ENCODE results near the gene BEST1. TPM values are rescaled to one million over a fixed set of nuclear protein-coding genes. Genes with fewer than 3 reads are reported as not detected.
A peak's percentile ranks its signal among the peaks of the same experiment; 100 is the strongest.

BEST1 gene
- total and polyA plus RNA-seq, 2 of the 13 experiments (the other 11 are each of a cell fraction or from before 2014, with no cell fraction given) = 0.09 to 0.65 TPM

DNA sequence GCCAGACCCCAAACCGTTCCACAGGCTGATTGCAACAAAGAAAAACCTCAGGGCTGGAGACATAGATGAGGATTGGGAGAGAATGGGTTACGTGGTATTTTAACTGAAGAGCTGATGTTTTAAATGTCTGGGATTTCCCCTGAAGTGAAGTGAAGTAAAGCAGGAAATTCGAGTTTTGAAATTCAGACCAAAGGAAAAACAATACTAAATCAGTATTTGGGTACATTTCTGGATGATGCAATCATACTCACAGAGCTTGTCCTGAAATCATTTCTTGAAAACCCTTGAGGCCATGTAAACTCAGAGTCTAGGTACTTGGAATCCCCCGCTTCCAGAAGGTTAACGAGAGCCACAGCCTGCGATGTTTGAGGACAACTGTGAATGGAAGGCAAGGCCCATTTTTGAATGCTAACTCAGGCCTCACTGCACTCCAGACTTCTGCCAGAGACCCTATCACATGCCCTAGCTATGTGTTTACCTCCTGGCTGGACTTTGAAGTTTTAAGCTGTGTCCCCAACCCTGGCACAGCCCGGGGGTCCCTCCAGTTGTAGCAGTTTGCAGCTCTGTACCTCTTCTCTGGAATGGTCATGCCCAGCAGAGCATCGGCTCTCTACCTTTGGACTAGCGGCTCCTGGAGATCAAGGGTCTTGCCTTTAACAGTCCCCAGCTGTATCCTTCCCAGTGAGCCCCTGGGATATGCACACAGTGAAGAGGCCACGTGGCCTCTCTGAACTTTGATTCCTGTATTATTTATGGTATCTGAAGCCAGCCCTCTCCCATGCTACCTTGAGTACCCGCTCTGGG is 22.7 kb downstream of the BEST1 start (continued):
- TF ChIP-seq, protein P1, sequence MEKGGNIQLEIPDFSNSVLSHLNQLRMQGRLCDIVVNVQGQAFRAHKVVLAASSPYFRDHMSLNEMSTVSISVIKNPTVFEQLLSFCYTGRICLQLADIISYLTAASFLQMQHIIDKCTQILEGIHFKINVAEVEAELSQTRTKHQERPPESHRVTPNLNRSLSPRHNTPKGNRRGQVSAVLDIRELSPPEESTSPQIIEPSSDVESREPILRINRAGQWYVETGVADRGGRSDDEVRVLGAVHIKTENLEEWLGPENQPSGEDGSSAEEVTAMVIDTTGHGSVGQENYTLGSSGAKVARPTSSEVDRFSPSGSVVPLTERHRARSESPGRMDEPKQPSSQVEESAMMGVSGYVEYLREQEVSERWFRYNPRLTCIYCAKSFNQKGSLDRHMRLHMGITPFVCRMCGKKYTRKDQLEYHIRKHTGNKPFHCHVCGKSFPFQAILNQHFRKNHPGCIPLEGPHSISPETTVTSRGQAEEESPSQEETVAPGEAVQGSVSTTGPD (CRISPR knock-in tag; IDR thresholded peaks at IDR 0.05) = peak; percentile 81
- TF ChIP-seq IKZF1 (IDR thresholded peaks at IDR 0.05) (no peak), YY1 (IDR thresholded peaks at IDR 0.05; ENCODE audit: insufficient read depth, insufficient replicate concordance, low read depth, low read length) (no peak), EED (CRISPR knock-in tag; IDR thresholded peaks at IDR 0.05) (peak; percentile 66; the same call in 1 of the 2 replicates), ZFP90 (CRISPR knock-in tag; IDR thresholded peaks at IDR 0.05; ENCODE audit: borderline replicate concordance) (no peak), HHEX (CRISPR knock-in tag; IDR thresholded peaks at IDR 0.05) (no peak; the same call in 1 of the 2 replicates), ZNF160 (CRISPR knock-in tag; IDR thresholded peaks at IDR 0.05) (no peak), ZNF713 (CRISPR knock-in tag; IDR thresholded peaks at IDR 0.05) (no peak; the same call in 1 of the 2 replicates), ZNF775 (CRISPR knock-in tag; IDR thresholded peaks at IDR 0.05; ENCODE audit: borderline replicate concordance) (no peak), SAFB2 (CRISPR knock-in tag; IDR thresholded peaks at IDR 0.05; ENCODE audit: borderline replicate concordance, low read depth) (peak; percentile 34; the same call in 1 of the 2 replicates), MBNL3 (CRISPR knock-in tag; conservative IDR thresholded peaks at IDR 0.05) (no peak)
- TF ChIP-seq, protein P2, sequence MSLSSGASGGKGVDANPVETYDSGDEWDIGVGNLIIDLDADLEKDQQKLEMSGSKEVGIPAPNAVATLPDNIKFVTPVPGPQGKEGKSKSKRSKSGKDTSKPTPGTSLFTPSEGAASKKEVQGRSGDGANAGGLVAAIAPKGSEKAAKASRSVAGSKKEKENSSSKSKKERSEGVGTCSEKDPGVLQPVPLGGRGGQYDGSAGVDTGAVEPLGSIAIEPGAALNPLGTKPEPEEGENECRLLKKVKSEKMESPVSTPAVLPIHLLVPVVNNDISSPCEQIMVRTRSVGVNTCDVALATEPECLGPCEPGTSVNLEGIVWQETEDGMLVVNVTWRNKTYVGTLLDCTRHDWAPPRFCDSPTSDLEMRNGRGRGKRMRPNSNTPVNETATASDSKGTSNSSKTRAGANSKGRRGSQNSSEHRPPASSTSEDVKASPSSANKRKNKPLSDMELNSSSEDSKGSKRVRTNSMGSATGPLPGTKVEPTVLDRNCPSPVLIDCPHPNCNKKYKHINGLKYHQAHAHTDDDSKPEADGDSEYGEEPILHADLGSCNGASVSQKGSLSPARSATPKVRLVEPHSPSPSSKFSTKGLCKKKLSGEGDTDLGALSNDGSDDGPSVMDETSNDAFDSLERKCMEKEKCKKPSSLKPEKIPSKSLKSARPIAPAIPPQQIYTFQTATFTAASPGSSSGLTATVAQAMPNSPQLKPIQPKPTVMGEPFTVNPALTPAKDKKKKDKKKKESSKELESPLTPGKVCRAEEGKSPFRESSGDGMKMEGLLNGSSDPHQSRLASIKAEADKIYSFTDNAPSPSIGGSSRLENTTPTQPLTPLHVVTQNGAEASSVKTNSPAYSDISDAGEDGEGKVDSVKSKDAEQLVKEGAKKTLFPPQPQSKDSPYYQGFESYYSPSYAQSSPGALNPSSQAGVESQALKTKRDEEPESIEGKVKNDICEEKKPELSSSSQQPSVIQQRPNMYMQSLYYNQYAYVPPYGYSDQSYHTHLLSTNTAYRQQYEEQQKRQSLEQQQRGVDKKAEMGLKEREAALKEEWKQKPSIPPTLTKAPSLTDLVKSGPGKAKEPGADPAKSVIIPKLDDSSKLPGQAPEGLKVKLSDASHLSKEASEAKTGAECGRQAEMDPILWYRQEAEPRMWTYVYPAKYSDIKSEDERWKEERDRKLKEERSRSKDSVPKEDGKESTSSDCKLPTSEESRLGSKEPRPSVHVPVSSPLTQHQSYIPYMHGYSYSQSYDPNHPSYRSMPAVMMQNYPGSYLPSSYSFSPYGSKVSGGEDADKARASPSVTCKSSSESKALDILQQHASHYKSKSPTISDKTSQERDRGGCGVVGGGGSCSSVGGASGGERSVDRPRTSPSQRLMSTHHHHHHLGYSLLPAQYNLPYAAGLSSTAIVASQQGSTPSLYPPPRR (CRISPR knock-in tag; IDR thresholded peaks at IDR 0.05; ENCODE audit: borderline replicate concordance) = no peak; the same call in none of the 2 replicates
- TF ChIP-seq, protein P3, sequence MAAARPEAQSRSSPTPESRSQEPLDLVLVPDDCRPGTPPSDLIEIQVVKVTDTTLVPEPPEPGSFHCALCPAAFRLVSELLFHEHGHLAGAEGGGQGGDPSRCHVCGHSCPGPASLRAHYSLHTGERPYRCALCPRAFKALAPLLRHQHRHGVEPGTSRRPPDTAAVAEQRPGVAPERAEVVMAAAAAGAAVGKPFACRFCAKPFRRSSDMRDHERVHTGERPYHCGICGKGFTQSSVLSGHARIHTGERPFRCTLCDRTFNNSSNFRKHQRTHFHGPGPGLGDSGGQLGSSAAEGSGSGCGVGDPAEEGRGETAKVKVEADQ (CRISPR knock-in tag; IDR thresholded peaks at IDR 0.05; ENCODE audit: borderline replicate concordance) = no peak
- TF ChIP-seq, protein P4, sequence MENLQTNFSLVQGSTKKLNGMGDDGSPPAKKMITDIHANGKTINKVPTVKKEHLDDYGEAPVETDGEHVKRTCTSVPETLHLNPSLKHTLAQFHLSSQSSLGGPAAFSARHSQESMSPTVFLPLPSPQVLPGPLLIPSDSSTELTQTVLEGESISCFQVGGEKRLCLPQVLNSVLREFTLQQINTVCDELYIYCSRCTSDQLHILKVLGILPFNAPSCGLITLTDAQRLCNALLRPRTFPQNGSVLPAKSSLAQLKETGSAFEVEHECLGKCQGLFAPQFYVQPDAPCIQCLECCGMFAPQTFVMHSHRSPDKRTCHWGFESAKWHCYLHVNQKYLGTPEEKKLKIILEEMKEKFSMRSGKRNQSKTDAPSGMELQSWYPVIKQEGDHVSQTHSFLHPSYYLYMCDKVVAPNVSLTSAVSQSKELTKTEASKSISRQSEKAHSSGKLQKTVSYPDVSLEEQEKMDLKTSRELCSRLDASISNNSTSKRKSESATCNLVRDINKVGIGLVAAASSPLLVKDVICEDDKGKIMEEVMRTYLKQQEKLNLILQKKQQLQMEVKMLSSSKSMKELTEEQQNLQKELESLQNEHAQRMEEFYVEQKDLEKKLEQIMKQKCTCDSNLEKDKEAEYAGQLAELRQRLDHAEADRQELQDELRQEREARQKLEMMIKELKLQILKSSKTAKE (CRISPR knock-in tag; IDR thresholded peaks at IDR 0.05; ENCODE audit: borderline replicate concordance) = no peak
- TF ChIP-seq, protein P5, sequence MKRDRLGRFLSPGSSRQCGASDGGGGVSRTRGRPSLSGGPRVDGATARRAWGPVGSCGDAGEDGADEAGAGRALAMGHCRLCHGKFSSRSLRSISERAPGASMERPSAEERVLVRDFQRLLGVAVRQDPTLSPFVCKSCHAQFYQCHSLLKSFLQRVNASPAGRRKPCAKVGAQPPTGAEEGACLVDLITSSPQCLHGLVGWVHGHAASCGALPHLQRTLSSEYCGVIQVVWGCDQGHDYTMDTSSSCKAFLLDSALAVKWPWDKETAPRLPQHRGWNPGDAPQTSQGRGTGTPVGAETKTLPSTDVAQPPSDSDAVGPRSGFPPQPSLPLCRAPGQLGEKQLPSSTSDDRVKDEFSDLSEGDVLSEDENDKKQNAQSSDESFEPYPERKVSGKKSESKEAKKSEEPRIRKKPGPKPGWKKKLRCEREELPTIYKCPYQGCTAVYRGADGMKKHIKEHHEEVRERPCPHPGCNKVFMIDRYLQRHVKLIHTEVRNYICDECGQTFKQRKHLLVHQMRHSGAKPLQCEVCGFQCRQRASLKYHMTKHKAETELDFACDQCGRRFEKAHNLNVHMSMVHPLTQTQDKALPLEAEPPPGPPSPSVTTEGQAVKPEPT (CRISPR knock-in tag; IDR thresholded peaks at IDR 0.05; ENCODE audit: low read depth) = peak; percentile 5; the same call in 1 of the 2 replicates
- TF ChIP-seq, protein P6, sequence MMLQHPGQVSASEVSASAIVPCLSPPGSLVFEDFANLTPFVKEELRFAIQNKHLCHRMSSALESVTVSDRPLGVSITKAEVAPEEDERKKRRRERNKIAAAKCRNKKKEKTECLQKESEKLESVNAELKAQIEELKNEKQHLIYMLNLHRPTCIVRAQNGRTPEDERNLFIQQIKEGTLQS (CRISPR knock-in tag; IDR thresholded peaks at IDR 0.05) = peak; percentile 54; the same call in 1 of the 2 replicates
